Measurements from ENCODE around the gene MTUS2. TPM values are rescaled to one million over a fixed set of nuclear protein-coding genes. Genes with fewer than 3 reads are reported as not detected.

MTUS2 gene
- total and polyA plus RNA-seq, 2 experiments from 2014 or later, result 0.27 to 0.38 TPM

DNA sequence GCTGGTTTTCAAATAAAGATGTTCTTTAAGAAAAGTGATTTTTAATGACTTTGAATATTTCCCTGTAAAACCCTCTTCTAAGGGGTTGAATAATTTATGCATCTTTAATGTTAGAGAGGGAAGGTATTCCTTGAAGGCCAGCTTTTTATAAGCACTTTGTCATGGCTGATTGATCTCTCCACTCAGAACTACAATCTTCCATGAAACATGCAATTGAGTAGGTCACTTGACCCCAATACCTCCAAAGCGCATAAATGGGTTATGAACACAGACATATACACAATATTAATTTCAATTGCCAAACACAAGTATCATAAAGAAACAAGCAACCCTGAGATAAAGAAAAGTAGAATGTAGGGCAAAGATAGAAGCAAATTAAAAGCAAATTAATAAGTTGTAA lies 359.9 kb downstream of the MTUS2 start:
- H4K20me1 ChIP-seq (replicated peaks; ENCODE audit: insufficient read depth), result no peaks in the 10 kb centered on the region
- H3K27ac ChIP-seq (ENCODE audit: low read depth), result no peak overlapping the region
- DNase-seq (ENCODE audit: low spot score), result no peak
- TF ChIP-seq CTCF (conservative IDR thresholded peaks at IDR 0.05; ENCODE audit: low read depth in 2 of 2), result no peak
- TF ChIP-seq ZNF331 (CRISPR knock-in tag; IDR thresholded peaks at IDR 0.05; ENCODE audit: low read depth), result no peak
- TF ChIP-seq ZNF114 (CRISPR knock-in tag; IDR thresholded peaks at IDR 0.05), result no peak
- H3K27ac Mint-ChIP-seq, result no peak overlapping the region
- ATAC-seq, result no peak
- H3K4me3 ChIP-seq, result no peak overlapping the region
- peaks cover 2% of the 10 kb centered on the region for H3K9me3 Mint-ChIP-seq
- no peaks in the 10 kb centered on the region for H3F3A ChIP-seq (replicated peaks; ENCODE audit: low read depth)
- no peaks in the 10 kb centered on the region for H3K4me1 Mint-ChIP-seq
- H3K36me3 ChIP-seq (ENCODE audit: insufficient read depth), result no peaks in the 10 kb centered on the region
- no peak overlapping the region for H3K4me2 ChIP-seq
- H3K36me3 Mint-ChIP-seq (ENCODE audit: low read depth), result peaks cover 2% of the 10 kb centered on the region; the same call in 1 of the 3 replicates
- peaks cover 5% of the 10 kb centered on the region for H3K27me3 Mint-ChIP-seq (ENCODE audit: insufficient read depth, low read depth, poor library complexity)
- H2AFZ ChIP-seq, result no peak overlapping the region
- no peaks in the 10 kb centered on the region for H3K27me3 ChIP-seq (ENCODE audit: insufficient read depth)
- no peak overlapping the region for H3K4me3 Mint-ChIP-seq
- H3K9me2 ChIP-seq (ENCODE audit: insufficient read depth), result peaks cover 7% of the 10 kb centered on the region; the same call in 1 of the 2 replicates
- H3K79me2 ChIP-seq (replicated peaks; ENCODE audit: insufficient read depth), result no peaks in the 10 kb centered on the region
- no peaks in the 10 kb centered on the region for H3K4me1 ChIP-seq (ENCODE audit: insufficient read depth)

DNA sequence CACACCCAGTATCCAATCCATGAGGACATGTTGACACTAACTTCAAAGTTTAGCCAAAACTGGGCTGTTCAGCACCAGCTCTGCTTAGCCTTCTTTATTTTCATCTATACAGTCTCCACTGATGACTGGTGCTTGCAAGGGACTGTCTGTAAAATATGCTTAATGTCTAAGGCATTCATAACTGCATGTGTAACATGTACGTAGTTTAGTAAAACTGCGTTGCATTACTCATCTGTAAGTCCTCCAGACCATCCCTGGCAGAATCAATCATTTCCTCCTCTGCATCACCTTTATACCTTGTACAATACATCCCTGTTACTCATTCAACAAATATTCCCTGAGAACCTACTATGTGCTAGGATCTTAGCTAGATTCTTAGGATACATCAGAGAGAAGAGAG lies 362.1 kb downstream of the MTUS2 start:
- Histone ChIP-seq H3K27me3 (ENCODE audit: insufficient read depth) (no peaks in the 10 kb centered on the region), H3K27ac (ENCODE audit: low read depth) (no peak overlapping the region), H4K20me1 (replicated peaks; ENCODE audit: insufficient read depth) (no peaks in the 10 kb centered on the region), H3F3A (replicated peaks; ENCODE audit: low read depth) (no peaks in the 10 kb centered on the region), H3K4me2 (no peak overlapping the region), H3K9me2 (ENCODE audit: insufficient read depth) (no peaks in the 10 kb centered on the region), H3K4me1 (ENCODE audit: insufficient read depth) (no peaks in the 10 kb centered on the region), H3K4me3 (no peak overlapping the region), H2AFZ (no peak overlapping the region), H3K36me3 (ENCODE audit: insufficient read depth) (no peaks in the 10 kb centered on the region), H3K79me2 (replicated peaks; ENCODE audit: insufficient read depth) (no peaks in the 10 kb centered on the region)
- Mint-ChIP-seq H3K4me1 (no peaks in the 10 kb centered on the region), H3K36me3 (ENCODE audit: low read depth) (peaks cover 3% of the 10 kb centered on the region; the same call in 1 of the 3 replicates), H3K9me3 (peaks cover 5% of the 10 kb centered on the region), H3K27ac (no peak overlapping the region), H3K4me3 (no peak overlapping the region), H3K27me3 (ENCODE audit: insufficient read depth, low read depth, poor library complexity) (peaks cover 5% of the 10 kb centered on the region)
- ATAC-seq (no peak), DNase-seq (ENCODE audit: low spot score) (no peak)
- TF ChIP-seq NANOG (IDR thresholded peaks at IDR 0.05; ENCODE audit: borderline replicate concordance) (no peak), EZH2 (IDR thresholded peaks at IDR 0.05; ENCODE audit: low read depth, unreplicated experiment) (no peak), CREB1 (CRISPR knock-in tag; IDR thresholded peaks at IDR 0.05; ENCODE audit: low read depth) (no peak), ZNF331 (CRISPR knock-in tag; IDR thresholded peaks at IDR 0.05; ENCODE audit: low read depth) (no peak), REST (IDR thresholded peaks at IDR 0.05; ENCODE audit: unreplicated experiment) (no peak), POLR2AphosphoS5 (IDR thresholded peaks at IDR 0.05; ENCODE audit: low read depth) (no peak), ETS1 (IDR thresholded peaks at IDR 0.05) (no peak)
- TF ChIP-seq, protein P1, sequence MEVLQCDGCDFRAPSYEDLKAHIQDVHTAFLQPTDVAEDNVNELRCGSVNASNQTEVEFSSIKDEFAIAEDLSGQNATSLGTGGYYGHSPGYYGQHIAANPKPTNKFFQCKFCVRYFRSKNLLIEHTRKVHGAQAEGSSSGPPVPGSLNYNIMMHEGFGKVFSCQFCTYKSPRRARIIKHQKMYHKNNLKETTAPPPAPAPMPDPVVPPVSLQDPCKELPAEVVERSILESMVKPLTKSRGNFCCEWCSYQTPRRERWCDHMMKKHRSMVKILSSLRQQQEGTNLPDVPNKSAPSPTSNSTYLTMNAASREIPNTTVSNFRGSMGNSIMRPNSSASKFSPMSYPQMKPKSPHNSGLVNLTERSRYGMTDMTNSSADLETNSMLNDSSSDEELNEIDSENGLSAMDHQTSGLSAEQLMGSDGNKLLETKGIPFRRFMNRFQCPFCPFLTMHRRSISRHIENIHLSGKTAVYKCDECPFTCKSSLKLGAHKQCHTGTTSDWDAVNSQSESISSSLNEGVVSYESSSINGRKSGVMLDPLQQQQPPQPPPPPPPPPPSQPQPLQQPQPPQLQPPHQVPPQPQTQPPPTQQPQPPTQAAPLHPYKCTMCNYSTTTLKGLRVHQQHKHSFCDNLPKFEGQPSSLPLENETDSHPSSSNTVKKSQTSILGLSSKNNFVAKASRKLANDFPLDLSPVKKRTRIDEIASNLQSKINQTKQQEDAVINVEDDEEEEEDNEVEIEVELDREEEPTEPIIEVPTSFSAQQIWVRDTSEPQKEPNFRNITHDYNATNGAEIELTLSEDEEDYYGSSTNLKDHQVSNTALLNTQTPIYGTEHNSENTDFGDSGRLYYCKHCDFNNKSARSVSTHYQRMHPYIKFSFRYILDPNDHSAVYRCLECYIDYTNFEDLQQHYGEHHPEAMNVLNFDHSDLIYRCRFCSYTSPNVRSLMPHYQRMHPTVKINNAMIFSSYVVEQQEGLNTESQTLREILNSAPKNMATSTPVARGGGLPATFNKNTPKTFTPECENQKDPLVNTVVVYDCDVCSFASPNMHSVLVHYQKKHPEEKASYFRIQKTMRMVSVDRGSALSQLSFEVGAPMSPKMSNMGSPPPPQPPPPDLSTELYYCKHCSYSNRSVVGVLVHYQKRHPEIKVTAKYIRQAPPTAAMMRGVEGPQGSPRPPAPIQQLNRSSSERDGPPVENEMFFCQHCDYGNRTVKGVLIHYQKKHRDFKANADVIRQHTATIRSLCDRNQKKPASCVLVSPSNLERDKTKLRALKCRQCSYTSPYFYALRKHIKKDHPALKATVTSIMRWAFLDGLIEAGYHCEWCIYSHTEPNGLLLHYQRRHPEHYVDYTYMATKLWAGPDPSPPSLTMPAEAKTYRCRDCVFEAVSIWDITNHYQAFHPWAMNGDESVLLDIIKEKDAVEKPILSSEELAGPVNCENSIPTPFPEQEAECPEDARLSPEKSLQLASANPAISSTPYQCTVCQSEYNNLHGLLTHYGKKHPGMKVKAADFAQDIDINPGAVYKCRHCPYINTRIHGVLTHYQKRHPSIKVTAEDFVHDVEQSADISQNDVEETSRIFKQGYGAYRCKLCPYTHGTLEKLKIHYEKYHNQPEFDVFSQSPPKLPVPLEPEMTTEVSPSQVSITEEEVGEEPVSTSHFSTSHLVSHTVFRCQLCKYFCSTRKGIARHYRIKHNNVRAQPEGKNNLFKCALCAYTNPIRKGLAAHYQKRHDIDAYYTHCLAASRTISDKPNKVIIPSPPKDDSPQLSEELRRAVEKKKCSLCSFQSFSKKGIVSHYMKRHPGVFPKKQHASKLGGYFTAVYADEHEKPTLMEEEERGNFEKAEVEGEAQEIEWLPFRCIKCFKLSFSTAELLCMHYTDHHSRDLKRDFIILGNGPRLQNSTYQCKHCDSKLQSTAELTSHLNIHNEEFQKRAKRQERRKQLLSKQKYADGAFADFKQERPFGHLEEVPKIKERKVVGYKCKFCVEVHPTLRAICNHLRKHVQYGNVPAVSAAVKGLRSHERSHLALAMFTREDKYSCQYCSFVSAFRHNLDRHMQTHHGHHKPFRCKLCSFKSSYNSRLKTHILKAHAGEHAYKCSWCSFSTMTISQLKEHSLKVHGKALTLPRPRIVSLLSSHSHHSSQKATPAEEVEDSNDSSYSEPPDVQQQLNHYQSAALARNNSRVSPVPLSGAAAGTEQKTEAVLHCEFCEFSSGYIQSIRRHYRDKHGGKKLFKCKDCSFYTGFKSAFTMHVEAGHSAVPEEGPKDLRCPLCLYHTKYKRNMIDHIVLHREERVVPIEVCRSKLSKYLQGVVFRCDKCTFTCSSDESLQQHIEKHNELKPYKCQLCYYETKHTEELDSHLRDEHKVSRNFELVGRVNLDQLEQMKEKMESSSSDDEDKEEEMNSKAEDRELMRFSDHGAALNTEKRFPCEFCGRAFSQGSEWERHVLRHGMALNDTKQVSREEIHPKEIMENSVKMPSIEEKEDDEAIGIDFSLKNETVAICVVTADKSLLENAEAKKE (CRISPR knock-in tag; IDR thresholded peaks at IDR 0.05), result no peak
